Measurements from ENCODE around the gene GTPBP4. TPM values are rescaled to one million over a fixed set of nuclear protein-coding genes. Genes with fewer than 3 reads are reported as not detected.

Gene GTPBP4
- total and polyA plus RNA-seq, 2 of the 8 experiments (the other 6 are each of a cell fraction or from before 2014, with no cell fraction given), result 16.9 to 98.1 TPM

DNA sequence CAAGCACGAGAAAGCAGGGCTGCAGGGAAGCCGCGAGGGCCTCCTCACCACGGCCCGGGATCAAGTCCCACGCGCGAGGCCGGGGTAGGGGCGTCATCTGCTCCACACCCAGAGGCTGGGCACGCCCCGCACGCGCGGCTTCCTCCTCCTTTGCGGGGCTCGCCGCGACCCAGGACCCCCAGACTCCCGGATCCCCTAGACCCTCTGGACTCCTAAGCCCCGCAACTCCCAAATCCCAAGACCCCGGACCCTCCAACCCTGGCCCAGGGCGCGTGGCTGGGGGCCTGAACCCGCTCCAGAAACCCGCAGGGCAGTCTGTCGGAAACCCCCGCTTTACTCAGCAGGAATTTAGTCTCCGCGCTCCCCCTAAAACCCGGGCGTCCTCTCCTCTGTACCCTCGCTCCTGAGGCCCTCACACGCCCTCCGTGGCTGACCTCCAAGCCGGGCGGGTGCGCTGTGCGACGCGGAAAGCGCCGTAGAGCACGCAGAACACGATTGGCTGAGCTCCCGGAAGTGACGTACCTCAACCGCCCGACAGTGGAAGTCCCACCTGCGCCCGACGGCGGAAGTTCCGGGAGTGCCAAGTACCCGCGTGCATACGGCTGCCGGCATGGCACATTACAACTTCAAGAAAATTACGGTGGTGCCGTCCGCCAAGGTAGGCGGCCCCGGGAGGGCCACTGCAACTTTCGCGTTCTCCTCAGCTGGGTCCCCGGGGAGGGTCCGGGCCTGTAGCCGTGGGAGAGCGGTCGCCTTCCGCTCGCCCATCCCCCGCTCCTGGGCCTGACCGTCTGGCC lies at the start of gene GTPBP4 (continued):
- TF ChIP-seq CBX8 (IDR thresholded peaks at IDR 0.05; ENCODE audit: borderline replicate concordance, low read depth, low read length) (no peak), BCL11A (IDR thresholded peaks at IDR 0.05; ENCODE audit: low read depth in 2 of 2, low read length in 2 of 2) (no peak), BRCA1 (IDR thresholded peaks at IDR 0.05; ENCODE audit: low read depth, low read length) (no peak), SRF (IDR thresholded peaks at IDR 0.05; ENCODE audit: low read depth, low read length) (no peak), CHD7 (IDR thresholded peaks at IDR 0.05; ENCODE audit: insufficient replicate concordance, low read length) (no peak), CEBPB (IDR thresholded peaks at IDR 0.05; ENCODE audit: low read depth, low read length) (no peak), SAP30 (IDR thresholded peaks at IDR 0.05; ENCODE audit: insufficient read depth, insufficient replicate concordance, low read length) (peak; percentile 20), HDAC2 (IDR thresholded peaks at IDR 0.05; ENCODE audit: borderline replicate concordance in 1 of 2, low read depth in 2 of 2, low read length in 2 of 2) (no peak; a peak in 1 of 4 replicates), BACH1 (IDR thresholded peaks at IDR 0.05; ENCODE audit: low read length) (peak; percentile 46)

Data from H1 (cell line).